Ishikawa (cell line): ENCODE results near the gene ARHGEF6.

Experiments
- CEBPB ChIP-seq: IDR thresholded peaks from 2 replicates; pipeline ENCODE4 v1.6.1; 2012
- EP300 ChIP-seq: IDR thresholded peaks from 2 replicates; pipeline ENCODE4 v1.6.1; 2012; ENCODE audit warnings: borderline replicate concordance

DNA sequence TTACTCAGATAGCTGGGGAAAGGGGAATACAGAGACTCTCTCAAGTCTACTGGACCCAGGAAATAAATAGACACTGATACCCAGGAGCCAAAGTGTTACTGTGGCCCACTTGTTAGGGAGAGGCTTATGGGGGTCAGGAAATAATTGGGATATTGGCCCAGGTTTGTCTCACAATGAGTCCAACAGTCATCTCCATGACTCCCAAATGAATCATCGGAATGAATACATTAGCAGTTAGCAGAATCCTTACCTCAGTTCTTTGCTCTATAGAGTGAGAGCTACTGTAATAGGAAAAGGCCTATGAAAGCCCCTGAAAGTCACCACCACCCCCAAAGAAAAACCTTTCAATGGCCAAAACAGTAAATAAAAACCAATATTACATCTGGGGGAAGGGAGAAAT, 42.4 kb upstream of the ARHGEF6 start:
- TF ChIP-seq CEBPB (no peak), EP300 (no peak)
